Superior temporal gyrus (tissue), 1 donor: ENCODE results near the gene PRDM2.

Source experiments
- DNase-seq: peaks from one replicate; pipeline ENCODE4 v3.0.0-alpha.2; 2016; ENCODE audit errors: extremely low spot score

PRDM2 gene

DNA sequence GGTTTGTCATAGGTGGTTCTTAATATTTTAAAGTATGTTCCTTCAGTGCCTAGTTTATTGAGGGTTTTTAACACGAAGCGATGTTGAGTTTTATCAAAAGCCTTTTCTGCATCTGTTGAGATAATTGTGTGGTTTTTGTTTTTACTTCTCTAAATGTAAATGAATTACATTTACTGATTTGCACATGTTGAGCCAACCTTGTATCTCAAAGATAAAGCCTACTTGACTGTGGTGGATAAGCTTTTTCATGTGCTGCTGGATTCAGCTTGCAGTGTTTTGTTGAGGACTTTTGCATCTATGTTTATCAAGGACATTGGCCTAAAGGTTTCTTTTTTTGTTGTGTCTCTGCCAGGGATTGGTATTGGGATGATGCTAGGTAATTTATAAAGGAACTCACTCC is 142.5 kb downstream of the PRDM2 start:
- DNase-seq, result no peak

DNA sequence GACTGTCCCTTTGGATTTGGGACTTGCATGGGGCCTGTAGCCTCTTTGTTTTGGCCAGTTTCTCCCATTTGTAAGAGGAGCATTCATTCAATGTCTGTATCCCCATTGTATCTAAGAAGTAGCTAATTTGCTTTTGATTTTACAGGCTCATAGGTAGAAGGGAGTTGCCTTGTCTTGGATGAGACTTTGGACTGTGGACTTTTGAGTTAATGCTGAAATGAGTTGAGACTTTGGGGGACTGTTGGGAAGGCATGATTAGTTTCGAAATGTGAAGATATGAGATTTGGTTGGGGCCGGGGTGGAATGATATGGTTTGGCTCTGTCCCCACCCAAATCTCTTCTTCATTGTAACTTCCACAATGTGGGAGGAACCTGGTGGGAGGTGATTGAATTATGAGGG is 151.7 kb downstream of the PRDM2 start:
- no peak for DNase-seq

DNA sequence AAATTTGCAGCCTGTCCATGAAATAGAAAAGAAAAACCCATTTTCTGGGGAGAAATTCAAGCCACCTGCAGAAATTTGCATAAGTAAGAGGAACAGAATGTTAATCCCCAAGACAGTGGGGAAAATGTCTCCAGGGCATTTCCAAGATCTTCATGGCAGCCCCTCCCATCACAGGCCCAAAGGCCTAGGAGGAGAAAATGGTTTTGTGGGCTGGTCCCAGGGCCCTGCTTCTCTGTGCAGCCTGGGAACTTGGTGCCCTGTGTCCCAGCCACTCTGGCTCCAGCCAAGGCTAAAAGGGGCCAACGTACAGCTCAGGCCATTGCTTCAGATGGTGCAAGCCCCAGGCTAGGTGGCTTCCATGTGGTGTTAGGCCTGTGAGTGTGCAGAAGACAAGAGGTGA is 155.6 kb downstream of the PRDM2 start:
- no peak for DNase-seq

DNA sequence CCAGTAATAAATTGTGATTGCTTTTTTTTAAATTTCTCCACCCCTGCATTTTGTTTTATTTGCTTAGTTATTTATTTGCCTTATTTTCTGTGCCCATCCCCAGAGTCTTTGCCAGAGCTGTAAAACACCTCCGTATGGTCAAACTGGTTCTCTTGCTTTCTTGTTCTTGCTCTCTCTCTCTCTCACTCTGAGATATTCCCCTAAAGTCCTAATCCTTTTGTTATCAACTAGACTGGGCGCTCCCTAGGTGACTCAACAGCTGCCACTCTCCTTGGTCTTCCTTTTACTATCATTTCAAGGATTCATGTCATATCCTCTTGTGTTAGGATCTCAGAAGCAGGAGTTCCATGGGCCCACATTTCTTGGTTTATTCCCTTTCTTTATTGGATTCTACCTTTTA is 160.0 kb downstream of the PRDM2 start:
- no peak for DNase-seq

DNA sequence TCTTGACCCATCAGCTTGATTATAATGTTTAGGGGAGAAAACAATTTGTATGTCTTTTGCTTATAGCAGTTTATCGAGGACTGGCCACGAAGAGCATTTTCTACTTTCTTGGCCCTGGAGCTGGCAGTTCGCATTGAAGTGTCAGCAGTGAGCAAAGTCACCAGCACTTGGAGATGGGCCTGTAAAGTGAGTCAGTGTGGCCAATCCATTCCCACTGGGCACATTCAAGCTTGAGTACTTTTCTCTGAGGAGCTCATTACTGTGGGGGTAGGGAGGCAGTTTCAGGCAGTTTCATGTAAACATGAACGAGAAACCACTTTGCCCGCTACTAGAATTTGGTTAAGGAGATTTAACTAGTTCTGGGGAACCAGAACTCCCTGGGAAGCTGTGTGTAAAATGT is 164.8 kb downstream of the PRDM2 start:
- DNase-seq, result no peak

DNA sequence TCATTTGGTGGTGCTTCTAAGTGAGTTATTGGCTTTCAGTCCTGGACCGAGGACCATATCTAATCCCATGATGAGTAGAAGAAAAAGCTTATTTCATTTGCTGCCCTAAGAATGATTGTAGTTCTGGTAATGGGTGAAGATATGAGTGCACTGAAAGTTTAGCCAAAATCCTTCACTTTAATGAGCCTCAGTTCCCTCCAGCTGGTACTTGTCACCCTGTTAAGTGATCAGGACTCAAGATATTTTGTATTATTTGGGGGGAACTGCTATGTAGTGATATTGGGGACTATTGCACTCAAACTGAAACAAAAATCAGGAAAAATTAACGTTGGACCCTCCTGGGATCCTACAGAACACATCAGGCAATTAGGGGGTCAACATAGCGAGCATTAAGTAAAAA is 165.9 kb downstream of the PRDM2 start:
- no peak for DNase-seq

DNA sequence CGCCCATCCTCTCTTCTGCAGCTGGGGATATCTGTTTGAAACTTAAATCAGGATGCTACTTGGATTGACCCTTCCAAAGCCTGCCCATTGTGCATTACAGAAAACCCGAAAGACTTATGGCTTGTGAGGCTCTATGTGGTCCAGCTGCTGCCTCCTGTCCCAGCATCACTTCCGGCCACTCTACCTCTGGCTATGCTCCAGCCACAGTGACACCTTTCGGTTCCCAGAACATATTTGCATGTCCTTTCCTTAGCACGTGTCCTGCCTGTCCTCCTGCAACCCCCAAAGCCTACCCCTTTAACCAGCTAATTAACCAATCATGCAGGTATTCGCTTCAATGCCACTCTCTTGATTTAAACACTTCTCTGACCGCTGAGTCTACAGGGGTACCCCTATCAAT is 167.6 kb downstream of the PRDM2 start:
- DNase-seq, result no peak

DNA sequence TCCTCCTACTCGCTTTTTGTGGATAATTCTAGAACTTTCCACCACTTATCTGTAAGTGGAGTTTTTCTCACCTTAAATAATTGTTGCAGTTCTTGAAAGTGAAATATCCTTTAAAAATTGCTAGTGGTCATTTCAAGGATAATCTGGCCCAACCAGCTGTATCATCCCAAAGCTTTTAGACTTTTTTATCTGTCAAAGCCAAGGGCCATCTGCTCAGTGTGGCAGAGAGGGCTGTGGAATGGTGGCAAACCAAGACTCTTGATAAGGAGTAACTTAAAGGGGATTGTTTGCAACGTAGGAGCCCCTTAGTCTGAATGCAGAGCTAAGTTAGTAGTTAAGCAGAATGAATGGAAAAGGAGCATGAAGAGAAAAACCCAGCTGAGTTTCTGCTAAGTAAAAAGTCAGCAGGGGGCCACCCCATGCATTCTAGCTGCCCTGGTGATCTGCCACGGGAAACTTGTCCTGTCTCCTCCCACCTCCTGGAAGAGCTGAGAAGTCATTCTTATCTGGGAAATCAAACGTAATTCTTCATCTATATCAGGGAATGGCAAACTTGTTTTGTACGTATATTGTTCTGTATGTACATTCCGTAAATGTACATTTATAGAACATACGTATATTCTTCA is 169.3 kb downstream of the PRDM2 start:
- DNase-seq, result no peak

DNA sequence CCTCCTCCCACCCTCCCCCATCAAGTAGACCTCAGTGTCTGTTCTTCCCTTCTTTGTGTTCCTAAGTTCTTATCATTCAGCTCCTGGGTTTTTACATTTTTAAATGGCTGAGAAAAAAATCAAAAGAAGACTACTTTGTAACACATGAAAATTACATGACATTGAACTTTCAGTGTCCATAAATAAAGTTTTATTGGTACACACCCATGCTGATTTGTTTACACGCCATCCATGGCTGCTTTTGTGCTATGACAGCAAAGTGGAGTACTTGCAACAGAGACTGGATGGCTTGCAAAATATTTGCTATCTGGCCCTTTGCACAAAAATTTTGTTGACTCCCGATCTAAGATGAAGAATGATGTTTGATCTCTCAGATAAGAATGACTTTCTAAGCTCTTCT is 171.4 kb downstream of the PRDM2 start:
- no peak for DNase-seq

DNA sequence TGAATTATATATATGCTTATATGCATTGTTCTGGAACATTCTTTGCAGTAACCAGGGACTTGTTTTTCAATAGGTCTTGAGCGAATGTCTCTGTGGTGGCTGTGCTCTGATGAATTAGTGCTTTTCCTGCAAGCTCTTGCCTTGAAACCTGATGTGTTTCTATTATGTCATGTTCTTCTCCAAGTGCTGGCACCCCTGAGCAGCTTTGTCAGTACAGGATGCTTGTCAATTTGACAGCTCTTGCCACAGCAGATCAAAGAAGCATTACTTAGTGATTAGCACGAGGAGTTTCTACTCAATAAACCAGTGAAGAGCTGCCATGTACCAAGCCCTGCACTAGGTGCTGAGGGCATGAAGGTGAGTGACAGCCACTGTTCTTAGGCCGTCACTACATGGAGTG is 171.9 kb downstream of the PRDM2 start:
- no peak for DNase-seq

DNA sequence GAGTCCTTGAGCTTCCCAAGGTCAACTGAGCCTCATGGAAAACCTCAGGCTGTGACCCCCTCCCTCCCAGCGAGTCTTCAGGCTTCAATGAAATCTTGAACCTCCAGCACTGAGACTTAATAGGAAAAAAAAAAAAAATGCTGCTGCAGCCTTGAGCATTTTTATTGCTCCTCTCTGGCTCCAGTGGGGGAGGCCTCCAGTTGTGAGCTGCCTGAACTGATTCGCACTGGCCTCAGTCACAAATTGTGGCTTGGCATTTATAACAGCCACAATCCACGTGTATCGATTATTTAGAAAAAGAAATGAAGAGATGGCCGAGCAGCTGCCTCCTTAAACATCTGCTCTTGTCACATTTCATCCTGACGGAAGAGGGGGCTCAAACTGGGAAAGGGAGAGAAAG is 173.0 kb downstream of the PRDM2 start:
- DNase-seq, result no peak
